ENCODE measurements around the gene NCOR1. TPM values are rescaled to one million over a fixed set of nuclear protein-coding genes. Genes with fewer than 3 reads are reported as not detected.

NCOR1 gene
- total and polyA plus RNA-seq, 2 experiments from 2014 or later: 109 to 119 TPM

DNA sequence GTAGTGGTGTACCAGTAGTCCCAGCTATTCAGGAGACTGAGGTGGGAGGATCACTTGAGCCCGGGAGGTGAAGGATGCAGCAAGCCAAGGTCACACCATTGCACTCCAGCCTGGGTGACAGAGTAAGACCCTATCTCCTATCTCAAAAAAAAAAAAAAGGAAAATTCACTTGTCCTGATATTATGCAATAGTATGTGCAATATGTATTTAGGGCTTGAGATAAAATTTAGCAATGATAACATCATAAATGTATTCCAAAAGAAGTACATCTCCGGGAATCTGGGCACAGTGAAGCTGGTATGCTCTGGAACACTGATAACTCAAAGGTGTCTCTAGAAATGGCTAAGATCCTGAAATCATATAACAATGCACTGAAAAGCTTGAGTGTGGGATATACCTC is 74.5 kb downstream of the NCOR1 start:
- DNase-seq (ENCODE audit: low read depth in 1 of 2, low spot score in 1 of 2): no peak
- no peak overlapping the region for H3K27ac ChIP-seq
- H3K9me3 ChIP-seq (ENCODE audit: low read depth): no peaks in the 10 kb centered on the region
- H3K4me3 ChIP-seq: no peak overlapping the region
- no peaks in the 10 kb centered on the region for H3K27me3 ChIP-seq
- peaks cover 48% of the 10 kb centered on the region for H3K36me3 ChIP-seq
- TF ChIP-seq, protein P1, sequence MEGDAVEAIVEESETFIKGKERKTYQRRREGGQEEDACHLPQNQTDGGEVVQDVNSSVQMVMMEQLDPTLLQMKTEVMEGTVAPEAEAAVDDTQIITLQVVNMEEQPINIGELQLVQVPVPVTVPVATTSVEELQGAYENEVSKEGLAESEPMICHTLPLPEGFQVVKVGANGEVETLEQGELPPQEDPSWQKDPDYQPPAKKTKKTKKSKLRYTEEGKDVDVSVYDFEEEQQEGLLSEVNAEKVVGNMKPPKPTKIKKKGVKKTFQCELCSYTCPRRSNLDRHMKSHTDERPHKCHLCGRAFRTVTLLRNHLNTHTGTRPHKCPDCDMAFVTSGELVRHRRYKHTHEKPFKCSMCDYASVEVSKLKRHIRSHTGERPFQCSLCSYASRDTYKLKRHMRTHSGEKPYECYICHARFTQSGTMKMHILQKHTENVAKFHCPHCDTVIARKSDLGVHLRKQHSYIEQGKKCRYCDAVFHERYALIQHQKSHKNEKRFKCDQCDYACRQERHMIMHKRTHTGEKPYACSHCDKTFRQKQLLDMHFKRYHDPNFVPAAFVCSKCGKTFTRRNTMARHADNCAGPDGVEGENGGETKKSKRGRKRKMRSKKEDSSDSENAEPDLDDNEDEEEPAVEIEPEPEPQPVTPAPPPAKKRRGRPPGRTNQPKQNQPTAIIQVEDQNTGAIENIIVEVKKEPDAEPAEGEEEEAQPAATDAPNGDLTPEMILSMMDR (IDR thresholded peaks at IDR 0.05; ENCODE audit: low read depth, low read length): no peak
- no peaks in the 10 kb centered on the region for H3K4me1 ChIP-seq (ENCODE audit: low read depth)

DNA sequence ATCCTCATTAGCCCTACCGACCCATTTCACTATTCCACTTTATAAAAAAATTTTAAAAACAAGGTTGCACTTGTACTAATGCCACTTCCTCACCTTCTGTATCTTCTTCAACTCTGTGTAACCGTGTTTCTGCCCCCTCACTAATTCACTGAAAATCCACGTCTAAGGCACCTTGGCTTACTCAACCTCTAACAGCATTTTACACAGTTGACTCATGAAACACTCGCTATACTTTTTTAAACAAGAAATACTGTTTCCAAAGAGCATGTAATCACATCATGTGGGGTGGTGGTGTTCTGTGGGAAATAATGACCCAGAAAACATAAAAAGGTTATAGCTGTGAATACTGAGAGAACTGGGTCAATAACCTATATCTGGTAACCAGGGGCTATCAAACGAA is 79.9 kb downstream of the NCOR1 start:
- no peaks in the 10 kb centered on the region for H3K9me3 ChIP-seq (ENCODE audit: low read depth)
- peaks cover 44% of the 10 kb centered on the region for H3K36me3 ChIP-seq
- H3K27ac ChIP-seq: no peak overlapping the region
- H3K4me3 ChIP-seq: no peak overlapping the region
- H3K4me1 ChIP-seq (ENCODE audit: low read depth): no peaks in the 10 kb centered on the region
- DNase-seq (ENCODE audit: low read depth in 1 of 2, low spot score in 1 of 2): no peak
- TF ChIP-seq, protein P1 (IDR thresholded peaks at IDR 0.05; ENCODE audit: low read depth, low read length): no peak
- no peaks in the 10 kb centered on the region for H3K27me3 ChIP-seq

DNA sequence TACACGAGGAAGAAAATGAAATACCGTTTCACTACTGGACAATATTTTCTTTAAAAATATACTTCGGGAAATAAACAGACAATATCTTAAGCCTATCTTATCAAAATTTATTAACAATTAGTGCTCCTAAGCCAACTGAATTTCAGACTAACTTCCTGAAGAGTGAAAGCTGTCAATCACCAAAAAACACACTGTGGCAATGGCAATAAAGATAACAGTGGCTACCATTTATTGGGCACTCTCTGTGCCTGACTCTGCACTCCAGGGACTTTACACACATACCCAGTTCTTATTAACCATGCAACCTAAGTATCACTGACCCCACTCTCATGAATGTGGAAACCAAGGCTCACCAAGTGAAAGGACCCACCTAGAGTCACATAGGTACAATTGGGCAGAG is 83.7 kb downstream of the NCOR1 start:
- no peak for DNase-seq (ENCODE audit: low read depth in 1 of 2, low spot score in 1 of 2)
- H3K27ac ChIP-seq: no peak overlapping the region
- TF ChIP-seq, protein P1 (IDR thresholded peaks at IDR 0.05; ENCODE audit: low read depth, low read length): no peak
- H3K27me3 ChIP-seq: no peaks in the 10 kb centered on the region
- H3K4me1 ChIP-seq (ENCODE audit: low read depth): no peaks in the 10 kb centered on the region
- H3K36me3 ChIP-seq: peaks cover 23% of the 10 kb centered on the region
- H3K4me3 ChIP-seq: no peak overlapping the region
- H3K9me3 ChIP-seq (ENCODE audit: low read depth): no peaks in the 10 kb centered on the region

DNA sequence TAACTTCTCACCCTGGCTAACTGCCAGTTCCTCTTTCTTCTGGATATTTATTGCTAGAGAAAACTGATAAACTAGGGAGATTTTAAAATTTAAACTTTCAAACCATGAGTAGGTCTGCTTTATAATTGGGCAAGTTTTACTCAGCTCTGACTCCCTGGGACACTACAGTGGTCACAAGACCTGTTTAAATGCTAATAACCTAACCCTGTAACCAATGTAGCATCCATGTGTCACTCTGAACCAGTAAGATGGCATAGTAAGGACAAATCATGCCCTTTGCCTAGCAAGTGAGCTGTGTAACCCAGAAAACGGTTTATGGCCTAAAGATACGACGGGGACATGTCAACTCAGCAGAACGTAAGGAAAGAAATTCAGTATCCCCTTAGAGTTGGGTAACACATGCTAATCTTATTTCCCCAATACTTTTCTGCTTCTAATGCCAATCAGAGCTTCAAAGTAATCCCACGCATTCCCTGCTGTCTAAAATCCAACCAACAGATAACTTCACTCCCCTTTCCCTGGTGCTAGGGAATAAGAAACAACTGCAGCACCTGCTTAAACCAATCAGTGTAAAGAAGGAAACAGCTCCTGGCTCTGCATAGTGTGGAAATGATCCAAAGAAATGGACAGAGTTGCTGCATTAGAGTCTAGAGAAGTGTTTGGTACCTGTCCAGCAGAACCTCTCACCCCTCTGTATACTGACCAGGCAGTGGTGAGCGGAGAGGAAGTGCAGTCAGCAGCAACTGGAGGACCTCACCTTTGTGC is 85.7 kb downstream of the NCOR1 start:
- peak overlapping the region; percentile 51 for H3K27ac ChIP-seq

DNA sequence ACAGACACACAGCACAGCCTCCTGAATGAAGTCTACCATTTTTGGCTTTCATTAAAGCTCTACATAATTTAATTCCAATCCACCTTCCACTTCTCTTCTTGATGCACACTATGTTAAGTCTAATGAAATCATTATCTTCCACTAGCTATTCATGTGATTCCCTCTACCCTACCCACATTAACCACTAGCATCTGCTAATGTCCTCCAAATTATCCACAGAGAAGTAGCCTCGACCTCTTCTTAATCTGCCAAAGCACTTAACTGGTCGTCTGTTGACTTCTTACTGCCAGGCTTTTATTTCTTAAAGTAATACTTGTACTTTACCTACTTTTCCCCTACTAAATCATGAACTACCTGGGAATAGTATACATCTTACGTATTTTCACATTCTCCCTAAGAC is 91.8 kb downstream of the NCOR1 start:
- no peaks in the 10 kb centered on the region for H3K4me1 ChIP-seq (ENCODE audit: low read depth)
- H3K36me3 ChIP-seq: peaks cover 38% of the 10 kb centered on the region
- H3K9me3 ChIP-seq (ENCODE audit: low read depth): no peaks in the 10 kb centered on the region
- H3K27me3 ChIP-seq: no peaks in the 10 kb centered on the region
- H3K27ac ChIP-seq: no peak overlapping the region
- DNase-seq (ENCODE audit: low read depth in 1 of 2, low spot score in 1 of 2): no peak
- H3K4me3 ChIP-seq: no peak overlapping the region
- TF ChIP-seq, protein P1 (IDR thresholded peaks at IDR 0.05; ENCODE audit: low read depth, low read length): no peak

More for the DNA sequence above, 85.7 kb downstream of the NCOR1 start:
- TF ChIP-seq, protein P1 (IDR thresholded peaks at IDR 0.05; ENCODE audit: low read depth, low read length): no peak
- no peaks in the 10 kb centered on the region for H3K4me1 ChIP-seq (ENCODE audit: low read depth)
- H3K9me3 ChIP-seq (ENCODE audit: low read depth): no peaks in the 10 kb centered on the region
- no peak overlapping the region for H3K4me3 ChIP-seq
- DNase-seq (ENCODE audit: low read depth in 1 of 2, low spot score in 1 of 2): no peak
- H3K36me3 ChIP-seq: peaks cover 19% of the 10 kb centered on the region
- H3K27me3 ChIP-seq: no peaks in the 10 kb centered on the region
